Naive thymus-derived CD4-positive, alpha-beta T cell (primary cell): Measurements from ENCODE around the gene LTBP2. TPM values are rescaled to one million over a fixed set of nuclear protein-coding genes. Genes with fewer than 3 reads are reported as not detected.

ENCODE experiments used
- ATAC-seq: fragments of 150-1000 bp; cut with Tn5 transposase; 2 replicates; pipeline ENCODE4 v1.10.0; 2021; ENCODE audit warnings: mild to moderate bottlenecking, moderate library complexity
- CTCF ChIA-PET: fragments of 350-600 bp; sonication (Branson Sonifier 250); formaldehyde crosslinking; loops from one replicate; lab custom pipeline; 2021; ENCODE audit warnings: antibody characterized with exemption; lab: Charles Lee
- POLR2A ChIA-PET: fragments of 350-600 bp; sonication (Branson Sonifier 250); formaldehyde crosslinking; loops from one replicate; lab custom pipeline; 2021; ENCODE audit warnings: antibody characterized with exemption, inconsistent platforms; lab: Charles Lee
- DNase-seq, 9 donors: peaks; one replicate each; pipeline versions ENCODE4 v3.0.0 to v3.0.0-alpha.2; 2020 to 2022; ENCODE audit warnings: mixed read lengths in 1 of 9
- H3K27ac ChIP-seq: one replicate; pipeline ENCODE4 v1.7.0; 2013; ENCODE audit warnings: mild to moderate bottlenecking, low read depth, low read length, moderate library complexity
- H3K27me3 ChIP-seq, 2 donors: one replicate each; pipeline ENCODE4 v1.7.0; 2013; ENCODE audit warnings: low read length in 2 of 2, mild to moderate bottlenecking in 2 of 2, moderate library complexity in 2 of 2; ENCODE audit not compliant: control insufficient read depth in 2 of 2, insufficient read depth in 2 of 2
- H3K36me3 ChIP-seq, 3 experiments: 1 replicate in 2 of 3; 2 replicates in 1 of 3; pipeline ENCODE4 v1.7.0; 2013; ENCODE audit warnings: low read length in 3 of 3, mild to moderate bottlenecking in 3 of 3, moderate library complexity in 1 of 3; ENCODE audit not compliant: insufficient read depth in 3 of 3, control insufficient read depth in 2 of 3
- H3K4me1 ChIP-seq, 2 donors: one replicate each; pipeline ENCODE4 v1.7.0; 2013; ENCODE audit warnings: low read length in 2 of 2, mild to moderate bottlenecking in 2 of 2, moderate library complexity in 1 of 2; ENCODE audit not compliant: control insufficient read depth in 2 of 2, insufficient read depth in 2 of 2
- H3K4me3 ChIP-seq: 2 replicates; pipeline ENCODE4 v1.7.0; 2013; ENCODE audit warnings: mild to moderate bottlenecking, low read length
- H3K9me3 ChIP-seq, 3 experiments: 1 replicate in 2 of 3; 2 replicates in 1 of 3; pipeline ENCODE4 v1.7.0; 2013; ENCODE audit warnings: low read length in 3 of 3; ENCODE audit not compliant: control insufficient read depth in 2 of 3
- H3K27ac Mint-ChIP-seq, 9 donors: one replicate each; pipeline ENCODE4 v1.8.0; 2020 to 2022; ENCODE audit warnings: mixed read lengths in 9 of 9, mild to moderate bottlenecking in 8 of 9, moderate library complexity in 5 of 9, inconsistent platforms in 2 of 9
- H3K27me3 Mint-ChIP-seq, 5 donors: one replicate each; pipeline ENCODE4 v1.8.0; 2021 to 2022; ENCODE audit warnings: mixed read lengths in 5 of 5, mild to moderate bottlenecking in 1 of 5
- H3K36me3 Mint-ChIP-seq, 5 donors: one replicate each; pipeline ENCODE4 v1.8.0; 2020 to 2022; ENCODE audit warnings: mixed read lengths in 5 of 5, mild to moderate bottlenecking in 3 of 5, inconsistent platforms in 1 of 5
- H3K4me1 Mint-ChIP-seq, 7 donors: one replicate each; pipeline ENCODE4 v1.8.0; 2020 to 2022; ENCODE audit warnings: mixed read lengths in 7 of 7, mild to moderate bottlenecking in 3 of 7, inconsistent platforms in 1 of 7
- H3K4me3 Mint-ChIP-seq, 10 donors: one replicate each; pipeline ENCODE4 v1.8.0; 2020 to 2022; ENCODE audit warnings: mild to moderate bottlenecking in 10 of 10, mixed read lengths in 10 of 10, moderate library complexity in 6 of 10, inconsistent platforms in 2 of 10
- H3K9me3 Mint-ChIP-seq, 11 donors: one replicate each; pipeline ENCODE4 v1.8.0; 2020 to 2022; ENCODE audit warnings: mixed read lengths in 11 of 11, mild to moderate bottlenecking in 4 of 11, inconsistent platforms in 1 of 11, moderate library complexity in 1 of 11
- intact Hi-C, 2 donors: fragments of 100-400 bp; cut with micrococcal nuclease; formaldehyde crosslinking; loops; one replicate each; pipeline ENCODE4 v1.15.1; 2023
- polyA plus RNA-seq, 2 donors: library from polyadenylated mRNA; unstranded; fragments of 300-500 nt; fragmentation: Illumina TruSeq; gene quantifications; one replicate each; pipeline ENCODE4 v1.2.3, GENCODE V29; 2021
- total RNA-seq, 6 experiments: library from RNA in 5 of 6; stranded (reverse) in 5 of 6; gene quantifications; 1 replicate in 5 of 6; 2 replicates in 1 of 6; pipeline ENCODE4 v1.2.3 and lab custom pipeline; 2021 to 2026

The LTBP2 gene
- total and polyA plus RNA-seq, 7 experiments from 2014 or later: 0.07 to 1.1 (median 0.27) TPM

- Histone ChIP-seq H3K27me3 (no peaks in the 10 kb centered on the region), H3K9me3 (no peaks in the 10 kb centered on the region), H3K4me3 (no peak overlapping the region), H3K36me3 (no peaks in the 10 kb centered on the region), H3K27ac (no peak overlapping the region), H3K4me1 (peaks cover 24 to 45% of the 10 kb centered on the region in 2 donors)
- Mint-ChIP-seq H3K9me3 (no peaks in the 10 kb centered on the region), H3K4me3 (peak overlapping the region in 1 of 10 donors; percentile 17), H3K27ac (peak overlapping the region in 2 of 9 donors; percentile 28 to 51), H3K36me3 (peaks cover 0 to 2% (median 0%) of the 10 kb centered on the region in 5 donors), H3K4me1 (peaks cover 40 to 70% (median 51%) of the 10 kb centered on the region in 7 donors), H3K27me3 (peaks cover 0 to 31% (median 2%) of the 10 kb centered on the region in 5 donors)
- CTCF ChIA-PET: interaction anchor here (0.7 to 2.6 kb wide), 2 partner anchors 7 to 26 kb away, joined by 3 to 30 read pairs; no protein-coding TSS in a partner anchor
- no peak for DNase-seq
- ATAC-seq: no peak
- intact Hi-C loops: loop anchor here in 1 of 2 donors (5.0 kb wide), 1 partner anchor 36 kb away; no protein-coding TSS in a partner anchor
- POLR2A ChIA-PET: no interaction called here
Observed at GRCh38 chr14:74616507-74616906, 4.5 kb upstream of the LTBP2 start.

GRCh38 chr14:74615735-74616134 is 3.7 kb upstream of the LTBP2 start:
- CTCF ChIA-PET: no interaction called here
- Mint-ChIP-seq H3K9me3 (no peaks in the 10 kb centered on the region), H3K27ac (peak overlapping the region in 5 of 9 donors; percentile 7 to 79 (median 43)), H3K36me3 (peaks cover 0 to 2% (median 0%) of the 10 kb centered on the region in 5 donors), H3K4me3 (peak overlapping the region in 4 of 10 donors; percentile 27 to 45 (median 36)), H3K4me1 (peaks cover 40 to 63% (median 51%) of the 10 kb centered on the region in 7 donors), H3K27me3 (peaks cover 0 to 35% (median 3%) of the 10 kb centered on the region in 5 donors)
- DNase-seq: no peak
- no peaks in the 10 kb centered on the region for H3K36me3 ChIP-seq
- POLR2A ChIA-PET: no interaction called here
- no peak for ATAC-seq
- no peak overlapping the region for H3K27ac ChIP-seq
- no peak overlapping the region for H3K4me3 ChIP-seq
- intact Hi-C loops: loop anchor here (2.0 to 5.0 kb wide), 2 partner anchors 37 to 255 kb away; no protein-coding TSS in a partner anchor
- H3K9me3 ChIP-seq: no peaks in the 10 kb centered on the region
- H3K27me3 ChIP-seq: no peaks in the 10 kb centered on the region
- peaks cover 24 to 38% of the 10 kb centered on the region in 2 donors for H3K4me1 ChIP-seq

GRCh38 chr14:74614508-74615495 is 2.8 kb upstream of the LTBP2 start:
- Mint-ChIP-seq H3K4me1 (peaks cover 32 to 59% (median 48%) of the 10 kb centered on the region in 7 donors), H3K4me3 (peak overlapping the region in 8 of 10 donors; percentile 4 to 78 (median 28)), H3K27ac (peak overlapping the region in 1 of 9 donors; percentile 82), H3K36me3 (no peaks in the 10 kb centered on the region), H3K9me3 (no peaks in the 10 kb centered on the region), H3K27me3 (peaks cover 0 to 45% (median 6%) of the 10 kb centered on the region in 5 donors)
- Histone ChIP-seq H3K4me1 (peaks cover 24 to 29% of the 10 kb centered on the region in 2 donors), H3K27ac (no peak overlapping the region), H3K9me3 (no peaks in the 10 kb centered on the region), H3K36me3 (no peaks in the 10 kb centered on the region), H3K27me3 (no peaks in the 10 kb centered on the region), H3K4me3 (no peak overlapping the region)
- DNase-seq (no peak), ATAC-seq (no peak)
- intact Hi-C loops: loop anchor here (2.0 to 5.0 kb wide), 3 partner anchors 37 to 682 kb away; no protein-coding TSS in a partner anchor
- ChIA-PET POLR2A (no interaction called here), CTCF (interaction anchor here (0.6 kb wide), 1 partner anchor 464 kb away, joined by 3 read pairs; no protein-coding TSS in a partner anchor)

- H3K36me3 ChIP-seq: no peaks in the 10 kb centered on the region
Observed at GRCh38 chr14:74613211-74613914, 1.3 kb upstream of the LTBP2 start.

GRCh38 chr14:74612350-74613021 is 449 bp upstream of the LTBP2 start:
- ChIA-PET POLR2A (interaction anchor here (0.7 to 1.6 kb wide), 5 partner anchors 8 to 562 kb away, joined by 3 to 5 read pairs (median 3); partner anchors contain the start of gene YLPM1), CTCF (interaction anchor here (0.6 to 3.0 kb wide), 12 partner anchors 9 to 188 kb away, joined by 3 to 14 read pairs (median 3); partner anchors contain the start of gene YLPM1)
- H3K36me3 Mint-ChIP-seq: no peaks in the 10 kb centered on the region
- H3K27me3 Mint-ChIP-seq: peaks cover 0 to 55% (median 6%) of the 10 kb centered on the region in 5 donors
- DNase-seq (peak; percentile 70 to 97 (median 87)), ATAC-seq (peak; percentile 95)
- peak overlapping the region; percentile 60 to 84 (median 78) for H3K4me3 Mint-ChIP-seq
- H3K4me1 ChIP-seq: peaks cover 5 to 10% of the 10 kb centered on the region in 2 donors
- no peaks in the 10 kb centered on the region for H3K27me3 ChIP-seq
- intact Hi-C loops: loop anchor here in 1 of 2 donors (1.0 to 5.0 kb wide), 3 partner anchors 119 to 685 kb away; partner anchors contain the start of genes ISCA2 and NPC2
- H3K27ac Mint-ChIP-seq: peak overlapping the region in 1 of 9 donors; percentile 46
- H3K9me3 Mint-ChIP-seq: no peaks in the 10 kb centered on the region
- H3K36me3 ChIP-seq: no peaks in the 10 kb centered on the region
- peak overlapping the region; percentile 72 for H3K4me3 ChIP-seq
- peaks cover 23 to 46% (median 39%) of the 10 kb centered on the region in 7 donors for H3K4me1 Mint-ChIP-seq
- H3K27ac ChIP-seq: peak overlapping the region; percentile 17
- no peaks in the 10 kb centered on the region for H3K9me3 ChIP-seq

More at GRCh38 chr14:74613211-74613914, 1.3 kb upstream of the LTBP2 start:
- intact Hi-C loops: loop anchor here in 1 of 2 donors (5.0 kb wide), 1 partner anchor 684 kb away; no protein-coding TSS in a partner anchor
- Mint-ChIP-seq H3K9me3 (no peaks in the 10 kb centered on the region), H3K4me1 (peaks cover 32 to 55% (median 48%) of the 10 kb centered on the region in 7 donors), H3K27ac (peak overlapping the region in 3 of 9 donors; percentile 78 to 82 (median 78)), H3K27me3 (peaks cover 0 to 54% (median 6%) of the 10 kb centered on the region in 5 donors), H3K36me3 (no peaks in the 10 kb centered on the region), H3K4me3 (peak overlapping the region; percentile 40 to 83 (median 66))
- Histone ChIP-seq H3K4me3 (no peak overlapping the region), H3K9me3 (no peaks in the 10 kb centered on the region), H3K27me3 (no peaks in the 10 kb centered on the region), H3K27ac (no peak overlapping the region), H3K4me1 (peaks cover 14 to 18% of the 10 kb centered on the region in 2 donors)
- DNase-seq (no peak), ATAC-seq (no peak)
- ChIA-PET POLR2A (interaction anchor here (0.5 to 1.6 kb wide), 3 partner anchors 11 to 150 kb away, joined by 3 to 5 read pairs (median 3); partner anchors contain the start of gene YLPM1), CTCF (interaction anchor here (0.8 to 3.0 kb wide), 7 partner anchors 8 to 180 kb away, joined by 3 to 14 read pairs (median 5); partner anchors contain the start of gene YLPM1)
